Upper lobe of left lung (tissue), 4 donors: ENCODE data around the gene CEP89.
"Not testable (repeated sequence)": the region's sequence is repeated elsewhere in the genome, so short reads cannot be mapped to it uniquely, and the experiment has no call there.

Experiments
- CTCF ChIP-seq, 6 experiments: fragments of 450-650 bp in 4 of 6; fragments of 200-600 bp in 2 of 6; sonication (generic) in 2 of 6; IDR thresholded peaks; one replicate each; pipeline ENCODE4 v1.5.1; 2016 to 2019; ENCODE audit warnings: antibody characterized with exemption in 6 of 6
- POLR2A ChIP-seq, 4 donors: fragments of 450-650 bp; IDR thresholded peaks; one replicate each; pipeline ENCODE4 v1.5.1; 2016 to 2017; ENCODE audit warnings: antibody characterized with exemption in 4 of 4, mild to moderate bottlenecking in 2 of 4

- TF ChIP-seq CTCF, POLR2A (IDR thresholded peaks at IDR 0.05): not testable (repeated sequence)
Observed at GRCh38 chr19:32856818-32857217, 114.9 kb downstream of the CEP89 start.
